ENCODE results near the gene MIA2. TPM values are rescaled to one million over a fixed set of nuclear protein-coding genes. Genes with fewer than 3 reads are reported as not detected.

Gene MIA2
- total and polyA plus RNA-seq, 8 donors: 23.6 to 72.4 (median 50.3) TPM

DNA sequence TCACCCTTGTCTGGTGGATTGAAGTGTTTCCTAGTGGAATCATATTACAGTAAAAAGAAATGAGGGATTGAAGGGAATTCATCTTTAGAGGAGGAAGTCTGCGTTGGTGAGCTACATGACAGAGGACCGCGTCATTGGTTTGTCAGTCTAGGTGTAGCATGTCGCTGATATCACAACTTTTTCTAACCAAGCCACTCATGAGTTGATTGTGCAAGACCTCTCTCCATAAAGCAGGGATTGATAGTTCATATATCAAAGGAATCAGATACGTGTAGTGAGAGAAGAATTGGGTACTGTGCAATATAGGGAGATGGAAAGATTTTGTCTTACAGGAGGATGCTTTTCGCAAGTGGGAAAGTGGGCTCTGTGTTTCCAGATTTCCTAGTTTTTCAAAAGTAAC is 201.5 kb downstream of the MIA2 start:
- TF ChIP-seq EP300 (IDR thresholded peaks at IDR 0.05) (no peak), POLR2AphosphoS5 (IDR thresholded peaks at IDR 0.05) (no peak), POLR2A (IDR thresholded peaks at IDR 0.05) (no peak), CTCF (IDR thresholded peaks at IDR 0.05) (no peak)

More for the DNA sequence above, 201.5 kb downstream of the MIA2 start:
- no peak overlapping the region for H3K27ac ChIP-seq
- WGBS, 5 donors: 76 to 96% (median 87%) methylated on average over 6 of the region's 6 CpGs
- intact Hi-C loops (cut with DNase I; ENCODE audit: low total_unique reads): no loop called here
- H3K36me3 ChIP-seq: no peaks in the 10 kb centered on the region
- no peaks in the 10 kb centered on the region for H3K27me3 ChIP-seq
- no peaks in the 10 kb centered on the region for H3K9me3 ChIP-seq
- H3K4me1 ChIP-seq: peaks cover 8 to 21% (median 17%) of the 10 kb centered on the region in 4 donors
- no peak for DNase-seq
- H3K4me3 ChIP-seq: no peak overlapping the region

Other genes starting within 250 kb of the MIA2 start
- gene SEC23A, start 130.7 kb upstream of the MIA2 start, total RNA-seq: 100 to 1,000 TPM in 3 of 5 donors, 10 to 100 TPM in 2; 54.6 to 584 (median 171) TPM
- 10 to 100 TPM; 12.3 to 14.8 (median 14.4) TPM for gene SEC23A, start 130.7 kb upstream of the MIA2 start, polyA plus RNA-seq
- 10 to 100 TPM in 2 of 5 donors, 1 to 10 TPM in 2, not detected in 1; 1.7 to 56.9 (median 12.6) TPM for gene GEMIN2, start 119.6 kb upstream of the MIA2 start, total RNA-seq
- gene GEMIN2, start 119.6 kb upstream of the MIA2 start, polyA plus RNA-seq: 10 to 100 TPM in 1 of 3 donors, 1 to 10 TPM in 2; 7.3 to 13.7 (median 8.0) TPM
- 100 to 1,000 TPM in 1 of 5 donors, 10 to 100 TPM in 4; 15.1 to 100 (median 49.6) TPM for gene TRAPPC6B, start 63.6 kb upstream of the MIA2 start, total RNA-seq
- gene TRAPPC6B, start 63.6 kb upstream of the MIA2 start, polyA plus RNA-seq: 10 to 100 TPM in 2 of 3 donors, 1 to 10 TPM in 1; 9.7 to 13.9 (median 12.4) TPM
- gene PNN, start 58.7 kb upstream of the MIA2 start, total RNA-seq: 100 to 1,000 TPM in 1 of 5 donors, 10 to 100 TPM in 4; 36.2 to 122 (median 53.2) TPM
- gene PNN, start 58.7 kb upstream of the MIA2 start, polyA plus RNA-seq: 10 to 100 TPM; 21.7 to 36.3 (median 33.5) TPM
- gene FBXO33, start 198.5 kb downstream of the MIA2 start, total RNA-seq: 10 to 100 TPM in 3 of 5 donors, 1 to 10 TPM in 2; 4.7 to 30.1 (median 10.4) TPM
- 1 to 10 TPM; 3.4 to 7.0 (median 6.9) TPM for gene FBXO33, start 198.5 kb downstream of the MIA2 start, polyA plus RNA-seq

Measured in stomach (tissue), 9 donors.